Aorta (tissue), 5 donors: ENCODE measurements around the gene SIGLEC10. TPM values are rescaled to one million over a fixed set of nuclear protein-coding genes. Genes with fewer than 3 reads are reported as not detected.

Experiments used
- ATAC-seq: fragments of 200-7000 bp; cut with Tn5 transposase; one replicate; pipeline ENCODE4 v1.9.1; 2022; ENCODE audit warnings: moderate library complexity; ENCODE audit not compliant: low FRiP score
- DNase-seq, 2 donors: peaks; one replicate each; pipeline ENCODE4 v3.0.0-alpha.2; 2020
- H3K27ac ChIP-seq, 2 donors: one replicate each; pipeline ENCODE4 v1.5.1; 2013; ENCODE audit warnings: low read length in 2 of 2, mild to moderate bottlenecking in 2 of 2, moderate library complexity in 2 of 2, control low read depth in 1 of 2, inconsistent platforms in 1 of 2, low read depth in 1 of 2
- H3K27me3 ChIP-seq, 2 donors: one replicate each; pipeline ENCODE4 v1.6.1; 2013; ENCODE audit warnings: control low read depth in 1 of 2, low read length in 1 of 2, mild to moderate bottlenecking in 1 of 2, moderate library complexity in 1 of 2; ENCODE audit not compliant: insufficient read depth in 2 of 2, control insufficient read depth in 1 of 2
- H3K36me3 ChIP-seq, 2 donors: one replicate each; pipeline ENCODE4 v1.6.1; 2013; ENCODE audit warnings: control low read depth in 1 of 2, low read length in 1 of 2, mild to moderate bottlenecking in 1 of 2; ENCODE audit not compliant: insufficient read depth in 2 of 2, control insufficient read depth in 1 of 2
- H3K4me1 ChIP-seq, 2 donors: one replicate each; pipeline ENCODE4 v1.6.1; 2013; ENCODE audit warnings: low read length in 2 of 2, control low read depth in 1 of 2, mild to moderate bottlenecking in 1 of 2, moderate library complexity in 1 of 2; ENCODE audit not compliant: insufficient read depth in 2 of 2, control insufficient read depth in 1 of 2
- H3K4me3 ChIP-seq, 2 donors: one replicate each; pipeline ENCODE4 v1.5.1; 2013; ENCODE audit warnings: low read length in 2 of 2, control low read depth in 1 of 2, mild to moderate bottlenecking in 1 of 2
- H3K9me3 ChIP-seq: one replicate; pipeline ENCODE4 v1.6.1; 2013; ENCODE audit warnings: mild to moderate bottlenecking, low read length; ENCODE audit not compliant: control insufficient read depth
- WGBS, 2 donors: extraction: QIAGEN DNeasy Blood & Tissue Kit; methylation state at CpG; one replicate each; pipeline ENCODE4 v1.1.7; 2013; 5-methylcytosine and 5-hydroxymethylcytosine counted together
- intact Hi-C, 2 donors: fragments of 100-400 bp; cut with DNase I; formaldehyde crosslinking; loops; one replicate each; pipeline versions ENCODE4 v1.14.2 to v1.15.0; 2022
- polyA plus RNA-seq, 2 donors: library from polyadenylated mRNA; stranded (reverse); fragments of 200-250 nt; gene quantifications; one replicate each; pipeline ENCODE4 v1.2.3, GENCODE V29; 2013
- total RNA-seq, 2 donors: library from RNA; stranded (reverse); fragmentation: NEBNext Ultra II Directional; extraction: Animal tissue kit (Norgen Biotek cat#: 25700); gene quantifications; one replicate each; pipeline ENCODE4 v1.2.1, GENCODE V29; 2021
- donor health status: healthy with polysubstance abuse.
- donor health status: Bipolar disorder and iron deficiency.
- donor health status: DM: no; HTN: no; CAD: no.
- donor health status: DM: no; HTN: no; CAD: no.
- donor health status: DM: yes; HTN: yes; CAD: no.

SIGLEC10 gene
- total and polyA plus RNA-seq, 4 donors, result 1.2 to 4.6 (median 4.3) TPM

DNA sequence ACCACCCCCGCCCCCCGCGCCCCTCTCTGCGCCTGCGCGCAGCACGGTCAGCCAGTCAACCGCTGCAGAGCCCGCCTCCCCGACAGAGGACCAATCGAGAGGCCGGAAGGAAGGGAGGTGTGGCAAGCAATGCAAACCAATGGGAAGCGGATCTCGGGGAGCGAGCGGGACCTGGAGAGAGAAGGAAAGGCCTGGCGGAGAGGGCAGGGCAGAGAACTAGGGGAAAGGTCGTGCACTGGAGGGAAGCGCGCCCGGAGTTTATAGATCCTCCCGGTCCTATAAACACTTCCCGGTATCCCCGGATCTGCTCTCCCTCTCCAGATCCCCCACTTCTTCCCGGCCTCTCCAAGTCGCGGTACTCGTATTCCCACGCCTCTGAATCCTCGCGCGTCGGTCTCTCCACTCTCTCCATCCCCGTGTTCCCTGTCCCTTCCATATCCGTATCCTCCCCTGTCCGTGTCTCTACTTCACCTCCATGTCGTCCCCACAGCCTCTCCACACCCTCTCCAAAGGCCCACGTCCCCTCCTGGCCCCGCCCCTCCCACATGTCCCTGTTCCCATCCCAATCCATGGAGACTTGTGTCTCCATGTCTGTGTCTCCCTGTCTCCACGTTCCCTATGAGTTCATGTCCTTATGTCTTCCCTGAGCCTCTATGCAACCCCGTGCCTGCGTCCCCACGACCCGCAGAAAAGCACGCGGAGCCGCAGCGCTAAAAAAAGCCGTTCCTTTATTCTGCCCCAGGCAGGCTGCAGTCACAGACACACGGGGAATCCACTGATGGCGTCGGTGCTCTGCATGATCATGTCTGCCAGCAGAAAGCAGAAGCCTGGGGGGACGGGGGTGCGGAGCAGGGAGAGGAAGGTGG lies 50.8 kb downstream of the SIGLEC10 start:
- ATAC-seq, result peak; percentile 90

DNA sequence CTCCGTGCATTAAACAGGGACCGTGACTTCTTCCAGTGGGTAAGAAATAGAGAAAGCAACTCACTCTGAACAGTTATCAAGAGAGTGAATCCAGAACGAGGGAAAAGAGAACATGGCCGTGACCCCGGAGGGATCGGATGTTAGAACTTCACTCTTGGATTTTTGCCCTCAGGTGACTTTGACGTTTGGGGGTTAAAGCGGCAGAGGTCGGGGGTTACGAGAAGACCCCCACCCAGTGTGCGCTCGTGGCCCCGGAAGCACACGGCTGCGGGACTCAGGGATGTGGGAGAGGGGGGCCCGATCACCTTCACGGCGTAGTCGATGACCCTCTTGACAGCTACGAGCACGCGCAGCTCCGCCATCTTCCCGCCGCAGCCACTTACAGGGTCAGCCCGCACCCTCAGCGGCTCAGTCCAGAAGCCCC lies 51.5 kb downstream of the SIGLEC10 start, which contains the start of gene ETFB:
TSS of gene ETFB (minus strand) at position 424 of the 424 bp plus-strand sequence. CDS start at position 362, 62 bp downstream.
- no peaks in the 10 kb centered on the region for H3K9me3 ChIP-seq
- H3K4me1 ChIP-seq, result no peaks in the 10 kb centered on the region
- WGBS, 2 donors, result 0% methylated on average over 27 of the region's 27 CpGs
- peak within 1 kb of the TSS; percentile 18 to 86 for H3K27ac ChIP-seq
- intact Hi-C loops, result loop anchor here in 1 of 2 donors (5.0 kb wide), 1 partner anchor 336 kb away; no protein-coding TSS in a partner anchor
- no peaks in the 10 kb centered on the region for H3K36me3 ChIP-seq
- H3K27me3 ChIP-seq, result no peaks in the 10 kb centered on the region
- no peak for DNase-seq
- H3K4me3 ChIP-seq, result peak within 1 kb of the TSS; percentile 54 to 58
- no peak for ATAC-seq

More for the DNA sequence above, 50.8 kb downstream of the SIGLEC10 start:
- WGBS, 2 donors, result 0 to 1% methylated on average over 46 to 54 of the region's 54 CpGs
- Histone ChIP-seq H3K27me3 (no peaks in the 10 kb centered on the region), H3K36me3 (no peaks in the 10 kb centered on the region), H3K9me3 (no peaks in the 10 kb centered on the region), H3K4me3 (peak overlapping the region; percentile 46 to 54), H3K27ac (peak overlapping the region; percentile 18 to 86), H3K4me1 (no peaks in the 10 kb centered on the region)
- intact Hi-C loops, result loop anchor here in 1 of 2 donors (1.0 to 5.0 kb wide), 3 partner anchors 27 to 336 kb away; no protein-coding TSS in a partner anchor
- DNase-seq, result peak; percentile 98 to 99

DNA sequence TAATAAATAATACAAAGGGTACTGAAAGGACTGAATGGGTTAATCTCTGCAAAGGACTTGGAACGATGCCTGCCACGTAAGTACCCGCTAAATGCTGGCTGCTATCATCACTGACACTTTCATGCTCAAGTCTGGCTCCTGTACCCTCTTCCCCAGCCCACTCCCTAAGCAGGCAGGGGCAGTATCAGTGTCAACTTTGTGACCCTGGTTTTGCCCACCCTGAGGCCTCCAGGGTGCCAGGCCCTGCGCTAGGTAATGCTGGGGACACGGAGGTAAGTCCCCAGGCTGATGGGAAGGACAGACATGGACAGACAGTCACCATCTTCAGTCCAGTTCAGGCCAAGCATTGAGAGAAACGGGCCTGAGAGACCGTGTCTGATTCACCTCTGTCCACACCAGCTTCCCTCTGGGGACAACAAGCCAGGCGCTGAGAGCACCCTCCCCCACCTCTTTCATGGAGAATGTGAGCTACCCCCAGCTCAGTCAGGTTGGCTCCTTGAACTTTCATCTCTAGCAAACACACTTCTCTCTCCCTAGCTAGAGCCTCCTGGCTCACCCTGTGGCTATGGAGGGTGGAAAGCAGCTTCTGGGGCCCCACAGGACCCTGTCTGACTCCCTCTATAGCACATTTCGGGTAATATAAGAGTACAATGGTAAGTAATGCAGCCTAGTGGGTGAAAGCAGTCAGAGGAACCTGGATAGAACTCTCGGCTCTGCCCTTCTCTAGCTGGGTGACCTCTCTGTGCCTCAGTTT lies 52.1 kb downstream of the SIGLEC10 start:
- Histone ChIP-seq H3K27ac (peak overlapping the region in 1 of 2 donors; percentile 46), H3K36me3 (no peaks in the 10 kb centered on the region), H3K9me3 (no peaks in the 10 kb centered on the region), H3K4me3 (peak overlapping the region; percentile 54 to 58), H3K4me1 (no peaks in the 10 kb centered on the region), H3K27me3 (no peaks in the 10 kb centered on the region)
- intact Hi-C loops, result loop anchor here in 1 of 2 donors (5.0 kb wide), 1 partner anchor 337 kb away; no protein-coding TSS in a partner anchor
- 13 to 14% methylated on average over 10 of the region's 10 CpGs for WGBS, 2 donors
- DNase-seq (no peak), ATAC-seq (no peak)

DNA sequence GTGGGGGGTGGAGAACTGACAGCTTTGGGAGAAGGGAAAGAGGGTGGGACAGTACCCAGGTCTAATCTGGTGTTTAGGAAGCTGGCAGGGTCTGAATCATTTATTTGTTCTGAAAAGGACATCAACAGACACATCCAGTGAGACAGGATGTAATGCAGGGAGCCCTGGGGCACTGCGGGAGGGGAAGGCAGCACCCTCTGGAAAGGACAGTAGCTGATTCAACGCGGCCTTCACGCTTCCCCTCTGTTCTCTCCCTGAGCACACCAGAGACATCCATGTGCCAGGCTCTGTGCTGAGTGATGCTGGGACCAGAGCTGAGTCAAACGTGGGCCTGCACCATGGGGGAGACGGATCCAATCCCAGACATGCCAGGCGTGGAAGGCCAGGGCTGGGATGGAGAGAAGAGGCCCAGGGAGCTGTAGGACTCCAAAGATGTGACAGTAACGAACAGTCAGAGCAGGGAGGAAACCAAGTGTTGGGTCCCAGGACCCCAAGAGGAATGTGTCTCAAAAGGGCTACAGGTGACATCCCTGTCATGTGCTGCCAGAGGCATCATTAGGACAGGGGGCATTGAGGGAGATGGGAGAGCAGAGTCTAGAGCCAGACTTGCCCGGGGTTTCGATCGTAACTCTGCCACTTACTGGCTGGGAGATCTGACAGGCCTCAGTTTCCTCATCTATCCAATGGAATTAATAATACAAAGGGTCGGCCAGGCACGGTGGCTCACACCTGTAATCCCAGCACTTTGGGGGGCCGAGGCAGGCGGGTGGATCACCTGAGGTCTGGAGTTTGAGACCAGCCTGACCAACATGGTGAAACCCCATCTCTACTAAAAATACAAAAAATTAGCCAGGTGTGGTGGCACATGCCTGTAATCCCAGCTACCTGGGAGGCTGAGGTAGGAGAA lies 53.0 kb downstream of the SIGLEC10 start:
- DNase-seq (no peak), ATAC-seq (no peak)
- WGBS, 2 donors, result 87 to 89% methylated on average over 15 of the region's 15 CpGs
- no peaks in the 10 kb centered on the region for H3K4me1 ChIP-seq
- H3K9me3 ChIP-seq, result no peaks in the 10 kb centered on the region
- H3K27ac ChIP-seq, result no peak overlapping the region
- intact Hi-C loops, result loop anchor here in 1 of 2 donors (5.0 kb wide), 1 partner anchor 338 kb away; no protein-coding TSS in a partner anchor
- H3K27me3 ChIP-seq, result no peaks in the 10 kb centered on the region
- H3K4me3 ChIP-seq, result no peak overlapping the region
- H3K36me3 ChIP-seq, result no peaks in the 10 kb centered on the region

DNA sequence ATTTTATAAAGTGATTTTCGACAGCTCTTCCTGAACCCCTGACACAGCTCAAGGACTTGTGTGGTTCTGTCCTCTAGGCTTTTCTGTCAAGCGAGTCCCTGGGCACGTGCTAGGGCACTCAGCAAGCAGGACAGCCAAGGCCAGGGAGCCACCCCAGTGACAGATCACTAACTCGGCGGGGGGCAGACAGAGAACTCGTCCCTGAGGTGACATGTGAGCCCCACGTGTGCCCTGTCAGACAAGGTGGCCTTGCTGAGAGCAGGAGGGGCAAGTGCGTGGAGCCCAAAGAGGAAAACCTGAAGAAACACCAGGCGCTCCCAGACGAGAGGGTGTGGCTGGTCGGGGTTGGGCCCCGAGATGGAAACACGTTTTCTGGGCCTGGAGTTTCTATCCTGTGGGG lies 56.2 kb downstream of the SIGLEC10 start:
- WGBS, 2 donors, result 89 to 92% methylated on average over 13 of the region's 13 CpGs
- Histone ChIP-seq H3K4me3 (no peak overlapping the region), H3K9me3 (no peaks in the 10 kb centered on the region), H3K27ac (no peak overlapping the region), H3K27me3 (no peaks in the 10 kb centered on the region), H3K36me3 (no peaks in the 10 kb centered on the region), H3K4me1 (no peaks in the 10 kb centered on the region)
- DNase-seq (no peak), ATAC-seq (no peak)
- intact Hi-C loops, result no loop called here

Other genes starting within 250 kb of the SIGLEC10 start
- 10 to 100 TPM in 1 of 2 donors, 1 to 10 TPM in 1; 7.7 to 15.0 TPM for gene CD33, start 192.6 kb downstream of the SIGLEC10 start, total RNA-seq
- gene CD33, start 192.6 kb downstream of the SIGLEC10 start, polyA plus RNA-seq, result 1 to 10 TPM; 1.4 to 7.9 TPM
- not detected for gene SIGLECL1, start 166.6 kb downstream of the SIGLEC10 start, total RNA-seq
- gene SIGLECL1, start 166.6 kb downstream of the SIGLEC10 start, polyA plus RNA-seq, result not detected
- gene IGLON5, start 106.0 kb downstream of the SIGLEC10 start, total RNA-seq, result under 1 TPM; 0.24 to 0.26 TPM
- under 1 TPM in 1 of 2 donors, not detected in 1; 0.13 TPM for gene IGLON5, start 106.0 kb downstream of the SIGLEC10 start, polyA plus RNA-seq
- gene VSIG10L, start 75.5 kb downstream of the SIGLEC10 start, total RNA-seq, result 1 to 10 TPM; 1.7 to 2.0 TPM
- gene VSIG10L, start 75.5 kb downstream of the SIGLEC10 start, polyA plus RNA-seq, result 1 to 10 TPM in 1 of 2 donors, under 1 TPM in 1; 0.25 to 7.2 TPM
- gene ETFB, start 51.3 kb downstream of the SIGLEC10 start, total RNA-seq, result 10 to 100 TPM; 41.5 to 47.9 TPM
- 100 to 1,000 TPM in 1 of 2 donors, 10 to 100 TPM in 1; 98.8 to 110 TPM for gene ETFB, start 51.3 kb downstream of the SIGLEC10 start, polyA plus RNA-seq
- gene CLDND2, start 48.6 kb downstream of the SIGLEC10 start, total RNA-seq, result under 1 TPM in 1 of 2 donors, not detected in 1; 0.87 TPM
- 1 to 10 TPM; 2.0 to 3.5 TPM for gene CLDND2, start 48.6 kb downstream of the SIGLEC10 start, polyA plus RNA-seq
- 1 to 10 TPM; 3.3 to 6.7 TPM for gene NKG7, start 45.0 kb downstream of the SIGLEC10 start, total RNA-seq
- under 1 TPM; 0.38 to 0.59 TPM for gene NKG7, start 45.0 kb downstream of the SIGLEC10 start, polyA plus RNA-seq
- gene LIM2, start 29.7 kb downstream of the SIGLEC10 start, total RNA-seq, result not detected
- gene LIM2, start 29.7 kb downstream of the SIGLEC10 start, polyA plus RNA-seq, result not detected
- gene C19orf84, start 27.1 kb downstream of the SIGLEC10 start, total RNA-seq, result not detected
- not detected for gene C19orf84, start 27.1 kb downstream of the SIGLEC10 start, polyA plus RNA-seq
- under 1 TPM; 0.16 to 0.69 TPM for gene SIGLEC8, start 40.8 kb upstream of the SIGLEC10 start, total RNA-seq
- gene SIGLEC8, start 40.8 kb upstream of the SIGLEC10 start, polyA plus RNA-seq, result 1 to 10 TPM in 1 of 2 donors, under 1 TPM in 1; 0.15 to 1.1 TPM
- not detected for gene CEACAM18, start 60.9 kb upstream of the SIGLEC10 start, total RNA-seq
- under 1 TPM in 1 of 2 donors, not detected in 1; 0.63 TPM for gene CEACAM18, start 60.9 kb upstream of the SIGLEC10 start, polyA plus RNA-seq
- gene SIGLEC12, start 84.2 kb upstream of the SIGLEC10 start, total RNA-seq, result 1 to 10 TPM in 1 of 2 donors, not detected in 1; 2.0 TPM
- under 1 TPM in 1 of 2 donors, not detected in 1; 0.75 TPM for gene SIGLEC12, start 84.2 kb upstream of the SIGLEC10 start, polyA plus RNA-seq
- 1 to 10 TPM in 1 of 2 donors, under 1 TPM in 1; 0.52 to 2.9 TPM for gene SIGLEC6, start 114.0 kb upstream of the SIGLEC10 start, total RNA-seq
- not detected for gene SIGLEC6, start 114.0 kb upstream of the SIGLEC10 start, polyA plus RNA-seq
- 10 to 100 TPM; 15.1 to 16.6 TPM for gene ZNF175, start 153.6 kb upstream of the SIGLEC10 start, total RNA-seq
- gene ZNF175, start 153.6 kb upstream of the SIGLEC10 start, polyA plus RNA-seq, result 1 to 10 TPM; 1.8 to 3.1 TPM
- 1 to 10 TPM in 1 of 2 donors, under 1 TPM in 1; 0.58 to 2.0 TPM for gene SIGLEC5, start 212.8 kb upstream of the SIGLEC10 start, total RNA-seq
- not detected for gene SIGLEC5, start 212.8 kb upstream of the SIGLEC10 start, polyA plus RNA-seq
- gene SIGLEC14, start 229.2 kb upstream of the SIGLEC10 start, total RNA-seq, result 1 to 10 TPM; 4.2 to 5.0 TPM
- under 1 TPM; 0.20 to 0.38 TPM for gene SIGLEC14, start 229.2 kb upstream of the SIGLEC10 start, polyA plus RNA-seq